ENCODE results near the gene GGNBP2.
A peak's percentile ranks its signal among the peaks of the same experiment; 100 is the strongest.
"Not testable (repeated sequence)": the region's sequence is repeated elsewhere in the genome, so short reads cannot be mapped to it uniquely, and the experiment has no call there.

The GGNBP2 gene

GRCh38 chr17:36544307-36545076 lies at the start of gene GGNBP2:
TSS of gene GGNBP2 (plus strand) at chr17:36544919. CDS start at chr17:36545725, 806 bp downstream.
- DNase-seq (ENCODE audit: insufficient read length, low spot score) = peak; percentile 65
- no peak for FAIRE-seq

- FAIRE-seq (no peak), DNase-seq (ENCODE audit: insufficient read length, low spot score) (no peak)
These were observed 49.6 kb upstream of the GGNBP2 start for GRCh38 chr17:36495076-36495578.

GRCh38 chr17:36496018-36496789 lies 48.5 kb upstream of the GGNBP2 start:
- FAIRE-seq (no peak), DNase-seq (ENCODE audit: insufficient read length, low spot score) (no peak)

- DNase-seq (ENCODE audit: insufficient read length, low spot score) (no peak), FAIRE-seq (no peak)
These were observed 46.6 kb upstream of the GGNBP2 start for GRCh38 chr17:36498155-36498554.

- FAIRE-seq = no peak
These were observed 46.0 kb upstream of the GGNBP2 start for GRCh38 chr17:36498560-36499300.

GRCh38 chr17:36500745-36501225 lies 43.9 kb upstream of the GGNBP2 start:
- FAIRE-seq (no peak), DNase-seq (ENCODE audit: insufficient read length, low spot score) (no peak)

More at GRCh38 chr17:36498560-36499300, 46.0 kb upstream of the GGNBP2 start:
- no peak for DNase-seq (ENCODE audit: insufficient read length, low spot score)

GRCh38 chr17:36501351-36501750 lies 43.4 kb upstream of the GGNBP2 start:
- DNase-seq (ENCODE audit: insufficient read length, low spot score) (no peak), FAIRE-seq (no peak)

GRCh38 chr17:36501963-36502362 lies 42.8 kb upstream of the GGNBP2 start:
- no peak for FAIRE-seq
- DNase-seq (ENCODE audit: insufficient read length, low spot score) = no peak

GRCh38 chr17:36503456-36504155 lies 41.1 kb upstream of the GGNBP2 start:
- FAIRE-seq (no peak), DNase-seq (ENCODE audit: insufficient read length, low spot score) (no peak)

- DNase-seq (ENCODE audit: insufficient read length, low spot score) (no peak), FAIRE-seq (no peak)
These were observed 40.6 kb upstream of the GGNBP2 start for GRCh38 chr17:36504156-36504545.

- FAIRE-seq = no peak
These were observed 39.5 kb upstream of the GGNBP2 start for GRCh38 chr17:36505171-36505570.

GRCh38 chr17:36506249-36506826 lies 38.4 kb upstream of the GGNBP2 start:
- FAIRE-seq (no peak), DNase-seq (ENCODE audit: insufficient read length, low spot score) (no peak)

More at GRCh38 chr17:36505171-36505570, 39.5 kb upstream of the GGNBP2 start:
- no peak for DNase-seq (ENCODE audit: insufficient read length, low spot score)

GRCh38 chr17:36506831-36507230 lies 37.9 kb upstream of the GGNBP2 start:
- FAIRE-seq (no peak), DNase-seq (ENCODE audit: insufficient read length, low spot score) (no peak)

GRCh38 chr17:36507266-36507665 lies 37.5 kb upstream of the GGNBP2 start:
- FAIRE-seq (no peak), DNase-seq (ENCODE audit: insufficient read length, low spot score) (no peak)

- not testable (repeated sequence) for FAIRE-seq; DNase-seq (ENCODE audit: insufficient read length, low spot score)
These were observed 36.3 kb upstream of the GGNBP2 start for GRCh38 chr17:36508439-36508838.

GRCh38 chr17:36509272-36509985 lies 35.3 kb upstream of the GGNBP2 start:
- no peak for FAIRE-seq
- no peak for DNase-seq (ENCODE audit: insufficient read length, low spot score)

GRCh38 chr17:36510636-36511035 lies 34.1 kb upstream of the GGNBP2 start:
- DNase-seq (ENCODE audit: insufficient read length, low spot score) (no peak), FAIRE-seq (no peak)

- no peak for DNase-seq (ENCODE audit: insufficient read length, low spot score)
- no peak for FAIRE-seq
These were observed 33.5 kb upstream of the GGNBP2 start for GRCh38 chr17:36511216-36511615.

GRCh38 chr17:36512641-36513040 lies 32.1 kb upstream of the GGNBP2 start:
- DNase-seq (ENCODE audit: insufficient read length, low spot score) = no peak
- FAIRE-seq = no peak

Measured in GM19239 (cell line).